Gastroesophageal sphincter (tissue), 3 donors: ENCODE results near the gene MICAL3.

Experiments used
- CTCF ChIP-seq, 4 experiments: fragments of 200-600 bp in 2 of 4; fragments of 450-650 bp in 2 of 4; sonication (generic) in 1 of 4; IDR thresholded peaks; one replicate each; pipeline ENCODE4 v1.5.1; 2017 to 2019; ENCODE audit warnings: antibody characterized with exemption in 4 of 4, mild to moderate bottlenecking in 2 of 4, moderate library complexity in 2 of 4
- EP300 ChIP-seq: sonication (generic); formaldehyde crosslinking; IDR thresholded peaks from one replicate; pipeline ENCODE4 v1.6.1; 2017; ENCODE audit warnings: antibody characterized with exemption, mild to moderate bottlenecking
- POLR2AphosphoS5 ChIP-seq: sonication (generic); formaldehyde crosslinking; IDR thresholded peaks from one replicate; pipeline ENCODE4 v1.6.1; 2017; ENCODE audit warnings: antibody characterized with exemption

- TF ChIP-seq EP300 (no peak), CTCF (IDR thresholded peaks at IDR 0.05) (no peak), POLR2AphosphoS5 (no peak)
Measured at GRCh38 chr22:18059094-18059417, 34.7 kb upstream of the MICAL3 start.
